Measurements from ENCODE around the gene ATP6V1C2. TPM values are rescaled to one million over a fixed set of nuclear protein-coding genes. Genes with fewer than 3 reads are reported as not detected.

ATP6V1C2 gene
- total RNA-seq, 1 experiment from 2014 or later: 0.40 TPM

DNA sequence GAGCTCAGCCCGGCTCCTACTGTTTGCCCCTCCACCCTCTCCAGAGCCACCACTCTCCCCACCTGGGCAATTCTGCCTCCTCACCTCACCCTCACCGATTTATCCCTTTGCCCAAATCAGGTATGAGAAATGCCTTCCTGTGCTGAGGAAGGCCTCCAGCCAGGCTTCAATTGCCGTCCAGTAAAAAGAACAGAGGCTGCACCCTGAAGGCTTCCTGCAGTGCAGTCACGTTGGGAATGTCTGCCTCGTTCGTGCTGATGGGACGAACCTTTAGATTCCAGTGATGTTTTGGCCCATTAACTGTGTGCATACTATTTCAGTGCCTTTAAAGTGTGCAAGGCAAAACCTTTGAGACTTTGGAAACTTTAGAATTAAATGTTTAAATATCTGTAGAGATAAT lies 34.2 kb downstream of the ATP6V1C2 start:
- Histone ChIP-seq H3F3A (ENCODE audit: low read length, unreplicated experiment) (no peaks in the 10 kb centered on the region), H3K9me2 (replicated peaks; ENCODE audit: low read length) (no peaks in the 10 kb centered on the region), H3K36me3 (ENCODE audit: low read depth, low read length) (no peaks in the 10 kb centered on the region), H4K20me1 (ENCODE audit: low read length) (no peaks in the 10 kb centered on the region), H3K4me2 (ENCODE audit: low read length) (no peak overlapping the region), H3K79me2 (ENCODE audit: low read length) (no peaks in the 10 kb centered on the region), H3K9me3 (ENCODE audit: low read length) (no peaks in the 10 kb centered on the region), H3K4me1 (ENCODE audit: insufficient read depth, low read length) (peaks cover 13% of the 10 kb centered on the region; the same call in 1 of the 2 replicates), H2AFZ (ENCODE audit: low read length) (no peak overlapping the region), H3K27me3 (ENCODE audit: low read length) (no peaks in the 10 kb centered on the region), H3K4me3 (ENCODE audit: low read length) (no peak overlapping the region), H3K9ac (ENCODE audit: low read length) (no peak overlapping the region), H3K27ac (ENCODE audit: low read length) (no peak overlapping the region)
- ATAC-seq: no peak
- DNase-seq: no peak
- POLR2A ChIA-PET (ENCODE audit: unreplicated experiment): no interaction called here
- intact Hi-C loops (cut with micrococcal nuclease): loop anchor here (5.0 kb wide), 1 partner anchor 38 kb away; no protein-coding TSS in a partner anchor
- BruUV-seq (replicated peaks): no TSS peak
- TF ChIP-seq, protein P1, sequence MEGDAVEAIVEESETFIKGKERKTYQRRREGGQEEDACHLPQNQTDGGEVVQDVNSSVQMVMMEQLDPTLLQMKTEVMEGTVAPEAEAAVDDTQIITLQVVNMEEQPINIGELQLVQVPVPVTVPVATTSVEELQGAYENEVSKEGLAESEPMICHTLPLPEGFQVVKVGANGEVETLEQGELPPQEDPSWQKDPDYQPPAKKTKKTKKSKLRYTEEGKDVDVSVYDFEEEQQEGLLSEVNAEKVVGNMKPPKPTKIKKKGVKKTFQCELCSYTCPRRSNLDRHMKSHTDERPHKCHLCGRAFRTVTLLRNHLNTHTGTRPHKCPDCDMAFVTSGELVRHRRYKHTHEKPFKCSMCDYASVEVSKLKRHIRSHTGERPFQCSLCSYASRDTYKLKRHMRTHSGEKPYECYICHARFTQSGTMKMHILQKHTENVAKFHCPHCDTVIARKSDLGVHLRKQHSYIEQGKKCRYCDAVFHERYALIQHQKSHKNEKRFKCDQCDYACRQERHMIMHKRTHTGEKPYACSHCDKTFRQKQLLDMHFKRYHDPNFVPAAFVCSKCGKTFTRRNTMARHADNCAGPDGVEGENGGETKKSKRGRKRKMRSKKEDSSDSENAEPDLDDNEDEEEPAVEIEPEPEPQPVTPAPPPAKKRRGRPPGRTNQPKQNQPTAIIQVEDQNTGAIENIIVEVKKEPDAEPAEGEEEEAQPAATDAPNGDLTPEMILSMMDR (conservative IDR thresholded peaks at IDR 0.05; ENCODE audit: low read depth, low read length): no peak
- TF ChIP-seq EZH2phosphoT487 (IDR thresholded peaks at IDR 0.05; ENCODE audit: borderline replicate concordance, low read length) (no peak), EZH2 (IDR thresholded peaks at IDR 0.05; ENCODE audit: low read length, unreplicated experiment) (no peak)
- CTCF ChIA-PET: no interaction called here

DNA sequence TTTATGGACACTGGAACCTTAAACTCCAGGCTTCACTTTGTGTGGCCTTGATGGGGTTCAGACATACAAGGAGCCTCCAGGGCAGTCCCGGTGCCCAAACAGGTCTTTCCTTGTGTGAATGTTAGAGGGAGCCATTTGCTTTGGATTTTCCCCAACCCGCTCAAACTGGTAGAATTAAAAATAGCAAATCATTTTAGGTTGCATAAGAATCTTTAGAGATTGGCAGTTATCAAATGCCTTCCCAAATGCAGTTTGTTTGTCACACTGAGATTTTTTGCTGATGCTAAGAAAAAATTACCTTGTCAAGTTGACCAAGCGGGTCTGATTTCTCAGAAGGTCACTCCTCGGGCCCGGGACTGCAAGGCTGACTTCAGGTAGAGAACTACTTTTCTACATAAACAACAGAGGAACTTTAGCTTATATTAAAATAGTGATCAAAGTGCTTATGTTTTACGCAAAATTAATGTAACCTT lies 36.4 kb downstream of the ATP6V1C2 start:
- Histone ChIP-seq H3F3A (ENCODE audit: low read length, unreplicated experiment) (no peaks in the 10 kb centered on the region), H3K4me1 (ENCODE audit: insufficient read depth, low read length) (peaks cover 8% of the 10 kb centered on the region; the same call in 1 of the 2 replicates), H3K4me3 (ENCODE audit: low read length) (no peak overlapping the region), H3K79me2 (ENCODE audit: low read length) (no peaks in the 10 kb centered on the region), H2AFZ (ENCODE audit: low read length) (no peak overlapping the region), H3K9me3 (ENCODE audit: low read length) (no peaks in the 10 kb centered on the region), H3K9ac (ENCODE audit: low read length) (no peak overlapping the region), H3K36me3 (ENCODE audit: low read depth, low read length) (no peaks in the 10 kb centered on the region), H3K27me3 (ENCODE audit: low read length) (no peaks in the 10 kb centered on the region), H3K9me2 (replicated peaks; ENCODE audit: low read length) (no peaks in the 10 kb centered on the region), H4K20me1 (ENCODE audit: low read length) (no peaks in the 10 kb centered on the region), H3K27ac (ENCODE audit: low read length) (no peak overlapping the region), H3K4me2 (ENCODE audit: low read length) (no peak overlapping the region)
- TF ChIP-seq EZH2phosphoT487 (IDR thresholded peaks at IDR 0.05; ENCODE audit: borderline replicate concordance, low read length): no peak
- no peak for TF ChIP-seq EZH2 (IDR thresholded peaks at IDR 0.05; ENCODE audit: low read length, unreplicated experiment)
- TF ChIP-seq, protein P1 (conservative IDR thresholded peaks at IDR 0.05; ENCODE audit: low read depth, low read length): no peak
- intact Hi-C loops (cut with micrococcal nuclease): loop anchor here (5.0 kb wide), 1 partner anchor 41 kb away; no protein-coding TSS in a partner anchor
- ChIA-PET CTCF (no interaction called here), POLR2A (ENCODE audit: unreplicated experiment) (no interaction called here)
- no peak for DNase-seq
- no TSS peak for BruUV-seq (replicated peaks)
- no peak; the same call in 1 of the 2 replicates for ATAC-seq

DNA sequence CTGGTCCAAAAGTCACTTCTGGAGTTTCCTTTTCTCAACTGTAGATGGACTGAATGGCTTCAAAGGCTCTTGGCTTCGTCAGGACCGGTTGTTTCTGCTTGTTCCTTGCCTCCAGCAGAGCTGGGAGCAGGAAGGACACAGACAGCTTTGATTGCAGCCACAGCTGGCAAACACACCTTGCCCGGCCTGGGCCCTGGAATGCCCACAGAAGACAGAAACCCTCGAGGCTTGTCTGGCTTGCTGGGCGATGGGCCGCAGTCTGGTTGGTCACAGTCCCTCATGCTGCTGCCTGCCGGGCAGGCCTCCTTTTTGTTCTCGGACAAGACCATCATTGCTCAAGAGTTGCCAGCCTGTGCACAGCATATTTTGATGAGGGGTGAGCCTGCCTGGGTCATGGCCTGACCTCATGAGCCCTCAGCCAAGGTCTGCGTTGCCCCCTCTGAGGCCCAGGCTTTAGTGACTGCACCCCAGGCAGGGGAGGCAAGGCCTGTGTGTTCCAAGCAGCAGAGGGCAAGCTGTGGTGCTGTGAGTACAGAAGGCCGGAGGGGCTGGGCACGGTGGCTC lies 37.8 kb downstream of the ATP6V1C2 start:
- ATAC-seq (no peak), DNase-seq (no peak)
- Histone ChIP-seq H3K36me3 (ENCODE audit: low read depth, low read length) (no peaks in the 10 kb centered on the region), H3K9me3 (ENCODE audit: low read length) (no peaks in the 10 kb centered on the region), H3F3A (ENCODE audit: low read length, unreplicated experiment) (no peaks in the 10 kb centered on the region), H3K4me1 (ENCODE audit: insufficient read depth, low read length) (peaks cover 8% of the 10 kb centered on the region; the same call in 1 of the 2 replicates), H2AFZ (ENCODE audit: low read length) (no peak overlapping the region), H3K4me2 (ENCODE audit: low read length) (no peak overlapping the region), H3K9me2 (replicated peaks; ENCODE audit: low read length) (no peaks in the 10 kb centered on the region), H4K20me1 (ENCODE audit: low read length) (no peaks in the 10 kb centered on the region), H3K9ac (ENCODE audit: low read length) (no peak overlapping the region), H3K4me3 (ENCODE audit: low read length) (no peak overlapping the region), H3K79me2 (ENCODE audit: low read length) (no peaks in the 10 kb centered on the region), H3K27me3 (ENCODE audit: low read length) (no peaks in the 10 kb centered on the region), H3K27ac (ENCODE audit: low read length) (no peak overlapping the region)
- ChIA-PET POLR2A (ENCODE audit: unreplicated experiment) (no interaction called here), CTCF (no interaction called here)
- intact Hi-C loops (cut with micrococcal nuclease): loop anchor here (5.0 kb wide), 1 partner anchor 42 kb away; no protein-coding TSS in a partner anchor
- TF ChIP-seq EZH2 (IDR thresholded peaks at IDR 0.05; ENCODE audit: low read length, unreplicated experiment) (no peak), EZH2phosphoT487 (IDR thresholded peaks at IDR 0.05; ENCODE audit: borderline replicate concordance, low read length) (no peak)
- TF ChIP-seq, protein P1 (conservative IDR thresholded peaks at IDR 0.05; ENCODE audit: low read depth, low read length): no peak
- BruUV-seq (replicated peaks): no TSS peak
